RPMI8226 (cell line): ENCODE measurements around the gene LBH.

ENCODE experiments used
- DNase-seq: peaks from one replicate; pipeline ENCODE4 v3.0.0-alpha.2; 2015

The LBH gene

GRCh38 chr2:30235859-30236535, 4.7 kb downstream of the LBH start:
- DNase-seq: no peak

GRCh38 chr2:30236591-30237238, 5.4 kb downstream of the LBH start:
- DNase-seq: no peak

- DNase-seq: no peak
Measured at GRCh38 chr2:30237239-30237965, 6.1 kb downstream of the LBH start.

GRCh38 chr2:30237966-30238800, 6.8 kb downstream of the LBH start:
- DNase-seq: no peak

GRCh38 chr2:30239308-30239985, 8.1 kb downstream of the LBH start:
- peak; percentile 72 for DNase-seq

GRCh38 chr2:30239986-30240752, 8.8 kb downstream of the LBH start:
- no peak for DNase-seq

- no peak for DNase-seq
Measured at GRCh38 chr2:30243231-30243630, 11.9 kb downstream of the LBH start.

- DNase-seq: no peak
Measured at GRCh38 chr2:30245364-30245763, 14.0 kb downstream of the LBH start.

- DNase-seq: no peak
Measured at GRCh38 chr2:30248791-30249190, 17.5 kb downstream of the LBH start.

GRCh38 chr2:30249354-30249753, 18.0 kb downstream of the LBH start:
- DNase-seq: no peak

GRCh38 chr2:30250421-30250820, 19.1 kb downstream of the LBH start:
- DNase-seq: no peak

GRCh38 chr2:30252723-30253701, 21.7 kb downstream of the LBH start:
- peak; percentile 62 for DNase-seq

- DNase-seq: no peak
Measured at GRCh38 chr2:30253873-30254684, 22.7 kb downstream of the LBH start.

- DNase-seq: no peak
Measured at GRCh38 chr2:30254685-30255001, 23.3 kb downstream of the LBH start.

GRCh38 chr2:30255026-30255425, 23.7 kb downstream of the LBH start:
- DNase-seq: no peak

GRCh38 chr2:30255466-30256408, 24.4 kb downstream of the LBH start:
- no peak for DNase-seq

- peak; percentile 30 for DNase-seq
Measured at GRCh38 chr2:30257266-30258214, 26.2 kb downstream of the LBH start.
